Activated CD4-positive, alpha-beta memory T cell treated with anti-CD3 and anti-CD28 coated beads, Interleukin-2, amount 10 ng/mL, durations not matched to agents 7 days and 5 days (primary cell): ENCODE measurements around the gene SHB. TPM values are rescaled to one million over a fixed set of nuclear protein-coding genes. Genes with fewer than 3 reads are reported as not detected.

Source experiments
- CTCF ChIA-PET: fragments of 350-600 bp; sonication (Branson Sonifier 250); formaldehyde crosslinking; loops from one replicate; lab custom pipeline; 2021; ENCODE audit warnings: antibody characterized with exemption, inconsistent platforms; lab: Charles Lee
- POLR2A ChIA-PET: fragments of 350-600 bp; sonication (Branson Sonifier 250); formaldehyde crosslinking; loops from one replicate; lab custom pipeline; 2021; ENCODE audit warnings: antibody characterized with exemption; lab: Charles Lee
- DNase-seq: peaks from one replicate; pipeline ENCODE4 v3.0.0-alpha.2; 2020
- H3K27ac Mint-ChIP-seq: one replicate; pipeline ENCODE4 v1.8.0; 2021; ENCODE audit warnings: mild to moderate bottlenecking, mixed read lengths
- H3K27me3 Mint-ChIP-seq: one replicate; pipeline ENCODE4 v1.8.0; 2021; ENCODE audit warnings: mixed read lengths
- H3K36me3 Mint-ChIP-seq: one replicate; pipeline ENCODE4 v1.8.0; 2021; ENCODE audit warnings: low read depth, mixed read lengths
- H3K4me1 Mint-ChIP-seq: one replicate; pipeline ENCODE4 v1.8.0; 2021; ENCODE audit warnings: mixed read lengths
- H3K4me3 Mint-ChIP-seq: one replicate; pipeline ENCODE4 v1.8.0; 2021; ENCODE audit warnings: mild to moderate bottlenecking, mixed read lengths
- H3K9me3 Mint-ChIP-seq: one replicate; pipeline ENCODE4 v1.8.0; 2021; ENCODE audit warnings: mixed read lengths
- total RNA-seq, 2 experiments: library from RNA; stranded (reverse); gene quantifications; one replicate each; pipeline ENCODE4 v1.2.3, GENCODE V29; 2021

The SHB gene
- total RNA-seq, 2 experiments from 2014 or later: 0.93 to 1.0 TPM

DNA sequence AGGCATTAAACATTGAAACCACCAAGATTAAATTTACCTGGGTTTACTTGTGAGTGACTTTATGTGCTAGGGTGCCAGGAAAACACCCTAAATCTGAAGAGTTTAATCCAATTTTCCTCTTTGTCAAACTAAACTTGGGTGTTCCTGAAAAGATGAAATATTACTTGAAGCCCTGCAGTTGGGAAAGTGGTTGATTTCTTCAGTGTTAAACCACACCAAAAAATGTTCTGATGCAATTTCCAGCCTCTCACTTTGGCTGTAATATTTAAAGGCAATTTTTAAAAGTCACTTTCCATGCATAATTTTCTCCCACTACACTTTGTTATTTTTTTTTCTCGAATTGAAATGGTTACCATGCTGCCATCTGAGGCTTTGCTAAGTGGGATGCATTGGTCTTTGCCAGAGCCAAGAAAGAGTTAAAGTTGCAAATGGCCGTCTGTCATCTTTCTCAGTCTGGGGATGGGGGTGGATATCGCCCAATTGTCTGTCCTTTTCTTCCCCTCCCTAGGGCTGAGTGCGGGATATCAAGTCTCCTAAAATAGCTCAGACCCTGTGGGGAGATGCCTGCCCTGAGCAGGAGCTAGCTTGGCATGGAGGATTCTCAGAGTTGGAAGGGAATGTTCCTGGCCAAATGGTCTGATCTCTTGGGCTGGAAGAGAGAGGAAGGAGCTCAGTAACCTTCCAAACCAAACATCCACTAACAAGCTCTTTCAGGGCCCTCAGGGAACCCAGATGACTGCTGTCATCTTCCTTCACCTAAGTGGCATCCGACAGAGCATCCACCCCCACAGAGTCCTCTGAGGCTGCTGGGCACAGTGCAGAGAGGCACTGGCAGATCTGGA lies 13.6 kb upstream of the SHB start:
- CTCF ChIA-PET: no interaction called here

DNA sequence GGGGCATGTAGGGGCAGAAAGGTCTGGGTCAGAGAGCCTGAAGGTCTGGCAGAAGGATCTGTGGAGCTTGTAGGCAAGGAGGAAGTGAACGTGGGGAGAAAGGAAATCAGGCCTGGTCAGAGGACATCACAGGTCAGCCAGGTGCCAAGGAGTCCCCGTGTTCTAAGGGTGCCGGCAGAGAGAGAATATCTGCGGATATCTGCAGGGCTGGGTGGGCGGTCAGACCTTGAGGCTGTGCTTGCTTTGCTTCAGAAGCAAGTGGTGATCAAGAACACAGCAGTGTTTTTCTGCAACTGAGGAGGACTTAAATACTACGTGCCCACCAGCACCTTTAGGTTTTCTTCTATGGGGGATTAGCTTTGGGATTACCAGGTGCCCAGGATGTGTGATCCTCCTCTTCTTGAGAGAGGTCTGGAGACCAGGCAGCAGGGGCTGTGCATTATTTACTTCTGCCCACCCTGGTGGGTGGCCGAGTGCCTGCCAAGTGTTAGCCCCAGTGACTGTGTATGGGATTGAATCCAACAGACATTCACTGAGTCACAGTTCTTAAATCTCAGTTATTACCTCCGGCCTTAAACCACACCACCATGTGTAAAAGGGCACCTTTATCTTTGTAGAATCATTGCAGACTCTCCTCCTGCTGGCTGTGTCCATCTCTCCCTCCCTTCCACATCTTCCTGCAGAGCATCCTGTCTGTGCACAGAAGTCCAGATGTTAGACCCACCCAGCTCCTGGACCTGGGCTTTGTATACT lies 12.5 kb upstream of the SHB start:
- H3K27me3 Mint-ChIP-seq: peaks cover 21% of the 10 kb centered on the region
- no peaks in the 10 kb centered on the region for H3K36me3 Mint-ChIP-seq
- ChIA-PET POLR2A (no interaction called here), CTCF (no interaction called here)
- H3K4me3 Mint-ChIP-seq: no peak overlapping the region
- no peaks in the 10 kb centered on the region for H3K4me1 Mint-ChIP-seq
- no peaks in the 10 kb centered on the region for H3K9me3 Mint-ChIP-seq
- no peak for DNase-seq
- no peak overlapping the region for H3K27ac Mint-ChIP-seq

More for the DNA sequence above, 13.6 kb upstream of the SHB start:
- Mint-ChIP-seq H3K27ac (no peak overlapping the region), H3K4me3 (no peak overlapping the region), H3K4me1 (no peaks in the 10 kb centered on the region), H3K9me3 (no peaks in the 10 kb centered on the region), H3K27me3 (peaks cover 21% of the 10 kb centered on the region), H3K36me3 (no peaks in the 10 kb centered on the region)
- POLR2A ChIA-PET: no interaction called here
- DNase-seq: no peak

DNA sequence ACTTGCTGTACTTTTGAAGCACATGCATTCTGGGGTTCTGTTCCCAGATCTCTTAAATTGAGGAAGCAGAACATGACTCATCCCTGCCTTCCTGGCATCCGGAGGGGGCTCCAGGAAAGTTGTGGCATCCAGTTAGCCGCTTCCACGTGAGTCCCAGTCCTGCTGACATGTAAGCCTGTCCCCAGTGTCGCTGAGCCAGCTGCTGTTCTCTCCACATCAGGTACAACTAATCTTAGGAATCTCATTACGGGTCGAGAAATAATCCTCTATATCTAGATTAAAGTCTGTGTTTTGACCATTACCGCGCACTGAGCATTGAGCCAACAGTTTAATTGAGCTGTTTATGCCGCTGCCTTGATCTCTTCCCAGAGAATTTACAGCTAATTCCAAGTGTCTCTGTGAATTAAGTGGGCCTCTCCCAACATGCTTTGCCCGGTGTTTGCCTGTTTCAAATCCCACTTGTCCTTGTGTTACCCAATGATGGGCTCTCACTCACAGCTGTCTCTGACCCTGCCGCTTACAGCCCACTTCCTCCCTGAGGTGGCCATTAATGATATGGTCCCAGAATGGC lies 10.5 kb upstream of the SHB start:
- Mint-ChIP-seq H3K9me3 (peaks cover 2% of the 10 kb centered on the region), H3K4me3 (no peak overlapping the region), H3K4me1 (no peaks in the 10 kb centered on the region), H3K27me3 (peaks cover 12% of the 10 kb centered on the region), H3K36me3 (no peaks in the 10 kb centered on the region), H3K27ac (no peak overlapping the region)
- ChIA-PET CTCF (interaction anchor here (1.4 kb wide), 1 partner anchor 8 kb away, joined by 5 read pairs; no protein-coding TSS in a partner anchor), POLR2A (no interaction called here)
- no peak for DNase-seq

DNA sequence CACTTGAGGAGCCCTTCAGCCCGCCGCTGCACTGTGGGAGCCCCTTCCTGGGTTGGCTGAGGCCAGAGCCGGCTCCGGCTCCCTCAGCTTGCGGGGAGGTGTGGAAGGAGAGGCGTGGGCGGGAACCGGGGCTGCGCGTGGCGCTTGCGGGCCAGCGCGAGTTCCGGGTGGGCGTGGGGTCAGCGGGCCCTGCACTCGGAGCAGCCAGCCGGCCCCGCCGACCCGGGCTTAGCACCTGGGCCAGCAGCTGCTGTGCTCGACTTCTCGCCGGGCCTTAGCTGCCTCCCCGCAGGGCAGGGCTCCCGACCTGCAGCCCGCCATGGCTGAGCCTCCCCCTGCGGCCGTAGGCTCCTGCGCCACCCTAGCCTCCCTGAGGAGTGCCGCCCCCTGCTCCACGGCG lies 6.2 kb upstream of the SHB start:
- Mint-ChIP-seq H3K9me3 (peaks cover 2% of the 10 kb centered on the region), H3K4me3 (no peak overlapping the region), H3K4me1 (peaks cover 5% of the 10 kb centered on the region), H3K36me3 (no peaks in the 10 kb centered on the region), H3K27ac (no peak overlapping the region), H3K27me3 (peaks cover 13% of the 10 kb centered on the region)
- ChIA-PET CTCF (interaction anchor here (1.5 to 1.8 kb wide), 2 partner anchors 13 to 162 kb away, joined by 3 to 7 read pairs; no protein-coding TSS in a partner anchor), POLR2A (no interaction called here)
- no peak for DNase-seq

DNA sequence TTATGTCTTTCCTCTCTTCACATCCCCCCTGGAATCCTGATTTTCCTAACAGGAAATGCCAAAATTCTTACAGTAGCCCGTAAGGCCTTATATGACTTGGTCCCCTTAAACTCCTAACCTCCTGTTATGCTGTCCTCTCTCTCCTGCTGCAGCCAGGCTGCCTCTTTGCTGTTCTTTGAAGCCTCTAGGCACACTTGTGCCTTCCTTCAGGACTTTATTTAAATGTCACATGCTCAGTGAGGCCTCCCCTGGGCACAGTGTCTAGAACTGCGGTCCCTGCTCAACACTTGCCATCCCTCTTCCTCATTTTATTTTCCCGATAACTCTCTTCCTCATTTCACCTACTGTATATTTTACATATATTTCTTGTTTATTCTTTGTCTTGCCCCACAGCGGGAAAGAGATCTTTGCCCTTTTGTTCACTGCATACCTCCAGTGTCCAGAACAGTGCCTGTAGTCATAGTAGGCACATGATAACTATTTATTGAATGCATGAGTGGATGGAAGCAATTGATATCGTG lies 5.5 kb upstream of the SHB start:
- ChIA-PET CTCF (no interaction called here), POLR2A (no interaction called here)
- Mint-ChIP-seq H3K36me3 (no peaks in the 10 kb centered on the region), H3K27me3 (peaks cover 13% of the 10 kb centered on the region), H3K27ac (no peak overlapping the region), H3K4me3 (no peak overlapping the region), H3K9me3 (peaks cover 2% of the 10 kb centered on the region), H3K4me1 (peaks cover 8% of the 10 kb centered on the region)
- no peak for DNase-seq

DNA sequence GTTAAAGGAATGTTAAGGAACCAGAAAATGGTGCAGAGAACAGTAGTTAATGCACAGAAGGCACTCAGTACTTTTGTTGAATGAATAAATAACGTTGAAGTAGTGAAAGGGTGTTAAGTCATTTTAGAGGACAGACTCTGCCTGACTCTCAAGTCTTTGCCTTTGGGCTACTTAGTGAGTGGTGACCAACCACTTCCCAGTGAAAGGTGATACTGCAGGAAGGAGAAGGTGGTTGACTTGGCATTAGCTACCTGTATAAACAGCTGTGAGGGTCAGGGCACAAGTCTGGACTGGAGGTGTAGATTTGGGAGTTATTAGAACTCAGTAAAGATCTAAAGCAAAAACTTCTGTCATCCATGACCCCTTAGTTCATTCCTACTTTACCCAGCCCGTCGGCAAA lies 4.9 kb upstream of the SHB start:
- CTCF ChIA-PET: no interaction called here
- peaks cover 7% of the 10 kb centered on the region for H3K27me3 Mint-ChIP-seq
- peaks cover 2% of the 10 kb centered on the region for H3K9me3 Mint-ChIP-seq
- POLR2A ChIA-PET: no interaction called here
- DNase-seq: no peak
- H3K4me3 Mint-ChIP-seq: no peak overlapping the region
- no peak overlapping the region for H3K27ac Mint-ChIP-seq
- no peaks in the 10 kb centered on the region for H3K36me3 Mint-ChIP-seq
- peaks cover 9% of the 10 kb centered on the region for H3K4me1 Mint-ChIP-seq

DNA sequence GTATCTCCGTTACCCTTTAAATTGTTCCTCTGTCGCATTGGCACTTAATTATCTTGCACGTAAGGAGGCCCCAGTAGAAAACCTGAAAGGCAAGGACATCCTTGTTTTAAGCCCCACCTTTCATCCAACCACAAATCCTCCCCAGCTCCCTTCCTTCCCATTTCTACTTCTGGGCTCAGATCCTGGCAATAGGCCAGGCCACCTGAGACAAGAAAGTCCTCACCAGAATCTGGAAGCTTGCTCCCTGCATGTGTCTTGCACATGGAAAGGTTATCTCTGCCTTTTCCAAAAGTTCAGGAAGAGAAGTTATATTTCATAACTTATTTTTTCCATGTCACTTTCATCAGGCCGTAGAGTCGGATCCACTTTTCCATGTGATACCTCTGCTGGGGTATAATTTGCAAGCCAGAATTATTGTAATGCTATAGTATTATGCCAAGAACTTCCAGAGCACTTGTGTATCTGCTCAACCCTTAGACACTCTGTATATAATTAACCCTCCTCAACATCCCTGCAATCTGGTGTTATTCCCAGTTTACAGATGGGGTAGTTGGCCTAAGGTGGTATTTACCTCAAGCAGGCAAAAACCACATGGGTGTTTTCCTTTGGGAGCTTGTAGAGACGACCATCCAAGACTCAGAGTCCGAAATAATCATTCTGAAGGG lies 2.6 kb upstream of the SHB start:
- peaks cover 19% of the 10 kb centered on the region for H3K4me1 Mint-ChIP-seq
- H3K4me3 Mint-ChIP-seq: no peak overlapping the region
- DNase-seq: no peak
- H3K36me3 Mint-ChIP-seq: no peaks in the 10 kb centered on the region
- H3K9me3 Mint-ChIP-seq: peaks cover 2% of the 10 kb centered on the region
- no peak overlapping the region for H3K27ac Mint-ChIP-seq
- ChIA-PET POLR2A (interaction anchor here (1.0 to 1.2 kb wide), 2 partner anchors 219 to 270 kb away, joined by 3 to 4 read pairs; partner anchors contain the start of gene DCAF10), CTCF (interaction anchor here (1.2 to 1.4 kb wide), 2 partner anchors 158 kb away, joined by 3 to 4 read pairs; no protein-coding TSS in a partner anchor)
- H3K27me3 Mint-ChIP-seq: peaks cover 17% of the 10 kb centered on the region

DNA sequence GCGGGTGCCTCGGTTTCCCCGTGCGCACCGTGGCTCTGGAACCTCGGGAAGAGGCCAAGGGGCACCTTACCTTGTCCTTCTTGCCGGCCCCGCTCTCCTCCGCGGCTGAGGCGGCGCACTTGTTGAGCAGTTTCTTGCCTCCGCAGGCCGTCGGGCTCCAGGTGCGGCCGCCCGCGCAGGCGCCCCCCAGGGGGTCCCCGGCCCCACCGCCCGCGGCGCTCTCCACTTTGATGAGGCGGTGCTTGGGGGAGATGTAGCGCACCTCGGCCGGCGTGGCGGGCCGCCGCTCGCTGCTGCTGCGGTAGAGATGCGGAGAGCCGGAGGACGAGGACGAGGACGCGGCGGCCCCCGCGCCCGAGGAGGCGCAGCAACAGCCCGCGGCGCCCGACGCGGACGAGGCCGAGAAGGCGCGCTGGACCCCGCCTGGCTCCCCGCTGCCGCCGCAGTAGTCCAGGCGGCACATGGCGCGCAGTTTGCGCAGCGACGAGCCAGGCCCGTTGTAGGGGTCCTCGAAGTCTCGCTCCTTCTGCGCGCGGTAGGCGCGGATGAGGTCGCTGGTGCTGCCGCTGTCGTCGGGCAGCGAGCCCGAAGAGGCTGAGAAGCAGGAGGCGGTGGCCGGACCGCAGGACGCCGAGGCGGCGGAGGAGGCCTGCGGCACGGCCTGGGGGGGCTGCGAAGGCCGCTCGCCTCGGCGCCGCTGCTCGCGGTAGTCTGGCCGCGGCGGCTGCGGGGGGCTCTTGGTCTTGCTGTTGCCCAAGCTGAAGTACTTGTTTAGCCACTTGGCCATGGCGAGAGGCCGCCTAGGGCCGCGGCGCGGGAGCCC lies 957 bp downstream of the SHB start:
- H3K4me3 Mint-ChIP-seq: peak overlapping the region; percentile 71
- ChIA-PET POLR2A (interaction anchor here (1.0 to 1.2 kb wide), 2 partner anchors 16 to 156 kb away, joined by 3 read pairs; no protein-coding TSS in a partner anchor), CTCF (interaction anchor here (0.9 to 1.8 kb wide), 7 partner anchors 8 to 165 kb away, joined by 3 to 10 read pairs (median 4); partner anchors contain the start of gene SLC25A51)
- peaks cover 27% of the 10 kb centered on the region for H3K27me3 Mint-ChIP-seq
- H3K27ac Mint-ChIP-seq: no peak overlapping the region
- no peak for DNase-seq
- no peaks in the 10 kb centered on the region for H3K9me3 Mint-ChIP-seq
- no peaks in the 10 kb centered on the region for H3K36me3 Mint-ChIP-seq
- H3K4me1 Mint-ChIP-seq: peaks cover 22% of the 10 kb centered on the region

DNA sequence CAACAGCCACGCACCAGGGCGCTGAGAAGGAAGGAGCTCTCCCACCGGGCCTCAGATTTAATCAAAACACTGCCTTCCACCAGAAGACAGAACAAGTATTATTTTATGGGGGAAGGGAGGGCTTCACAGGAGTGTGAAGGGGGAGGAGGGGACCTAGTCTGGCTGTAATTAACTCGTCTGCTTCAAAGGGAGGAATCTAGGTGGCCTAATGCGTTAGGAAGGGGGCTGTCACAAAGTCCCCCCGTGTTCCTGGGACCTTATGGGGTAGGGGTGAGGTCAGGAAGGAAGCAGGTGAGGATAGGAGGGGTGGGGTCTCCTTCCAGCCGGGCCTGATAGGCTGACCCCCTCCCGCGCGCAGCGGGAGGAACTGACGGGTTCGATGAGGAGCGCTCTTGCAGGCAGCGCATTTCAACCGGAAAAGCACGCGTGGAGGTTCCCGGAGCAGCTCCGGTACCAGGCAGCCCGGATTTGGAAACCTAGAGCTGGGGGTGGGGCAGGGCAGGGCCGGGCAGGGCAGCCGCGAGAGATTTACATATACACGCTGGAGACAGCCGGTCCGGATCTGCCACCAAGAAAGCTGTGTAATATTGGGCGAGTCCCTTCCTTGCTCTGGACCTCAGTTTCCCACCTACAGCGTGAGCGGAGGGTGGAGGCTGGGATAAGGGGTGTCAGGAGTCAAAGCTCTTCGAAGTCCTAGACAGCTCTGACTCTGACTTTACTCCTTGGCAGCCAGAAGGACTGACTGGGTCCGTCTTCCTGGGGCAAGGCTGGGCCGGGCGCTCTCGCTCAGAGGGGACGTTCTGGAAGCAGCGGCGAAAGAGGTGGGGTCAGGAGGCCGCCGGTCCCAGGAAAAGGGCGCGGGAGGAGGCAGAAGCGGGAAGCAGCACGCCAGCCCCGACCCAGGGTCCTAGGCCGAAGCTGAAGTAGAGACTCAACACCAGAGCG lies 1.8 kb downstream of the SHB start:
- Mint-ChIP-seq H3K27me3 (peaks cover 27% of the 10 kb centered on the region), H3K27ac (no peak overlapping the region), H3K36me3 (no peaks in the 10 kb centered on the region), H3K4me3 (peak overlapping the region; percentile 71), H3K9me3 (no peaks in the 10 kb centered on the region), H3K4me1 (peaks cover 22% of the 10 kb centered on the region)
- ChIA-PET POLR2A (interaction anchor here (0.7 kb wide), 1 partner anchor 63 kb away, joined by 3 read pairs; no protein-coding TSS in a partner anchor), CTCF (interaction anchor here (0.9 to 1.0 kb wide), 3 partner anchors 9 to 153 kb away, joined by 3 to 6 read pairs (median 4); no protein-coding TSS in a partner anchor)
- no peak for DNase-seq

DNA sequence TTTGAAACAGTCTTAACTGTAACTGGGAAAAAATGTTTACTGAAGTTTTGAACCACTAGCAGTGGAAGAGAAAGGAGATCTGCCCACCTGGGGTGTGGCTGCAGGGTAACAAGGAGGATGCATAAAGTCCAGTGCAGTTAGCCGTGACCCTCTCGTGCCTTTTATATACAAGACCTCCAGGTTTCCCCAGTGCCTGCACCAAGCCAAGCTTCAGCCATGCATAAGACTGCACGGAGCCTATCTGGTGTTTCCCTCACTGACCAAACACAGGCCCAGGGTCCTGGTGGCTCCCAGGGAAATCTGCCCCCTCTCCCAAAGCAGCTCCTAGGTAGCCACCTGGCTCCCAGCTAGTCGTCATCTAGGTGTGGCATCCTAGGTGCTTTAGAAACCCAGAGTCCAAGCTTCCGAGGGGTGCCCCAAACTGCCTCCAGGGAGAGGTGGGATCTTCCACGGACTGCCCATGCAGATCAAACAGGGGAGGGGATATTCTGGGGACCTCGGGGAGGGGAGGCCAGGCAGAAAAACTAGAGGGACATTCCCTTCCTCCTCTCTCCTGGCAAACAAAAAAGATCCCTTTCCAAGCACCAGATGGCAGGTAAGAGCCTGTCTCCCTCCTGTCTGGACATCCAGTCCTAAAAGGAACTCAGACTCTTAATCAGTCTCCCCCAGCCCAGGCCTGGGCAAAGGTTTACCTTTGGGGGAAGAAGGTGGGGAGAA lies 2.7 kb downstream of the SHB start:
- Mint-ChIP-seq H3K27me3 (peaks cover 27% of the 10 kb centered on the region), H3K36me3 (no peaks in the 10 kb centered on the region), H3K4me3 (no peak overlapping the region), H3K9me3 (no peaks in the 10 kb centered on the region), H3K27ac (no peak overlapping the region), H3K4me1 (peaks cover 22% of the 10 kb centered on the region)
- DNase-seq: no peak
- ChIA-PET POLR2A (no interaction called here), CTCF (interaction anchor here (0.9 kb wide), 1 partner anchor 151 kb away, joined by 4 read pairs; no protein-coding TSS in a partner anchor)
